GM18507 (cell line): ENCODE data around the gene PPP1R3F.

ENCODE experiments used
- DNase-seq: peaks from one replicate; pipeline ENCODE4 v3.0.0; 2011; ENCODE audit warnings: low read depth; ENCODE audit not compliant: insufficient read length; ENCODE audit errors: extremely low spot score
- FAIRE-seq: peaks from 2 replicates; lab custom pipeline; 2011; peaks lifted over from hg19 to GRCh38; lab: Jason Lieb, UNC

Gene PPP1R3F

GRCh38 chrX:49247916-49248811 lies 21.4 kb upstream of the PPP1R3F start:
- no peak for DNase-seq
- no peak for FAIRE-seq

- no peak for FAIRE-seq
- DNase-seq = no peak
Measured at GRCh38 chrX:49249071-49249470, 20.5 kb upstream of the PPP1R3F start.

GRCh38 chrX:49249616-49250015 lies 20.0 kb upstream of the PPP1R3F start:
- FAIRE-seq (no peak), DNase-seq (no peak)

GRCh38 chrX:49250066-49250465 lies 19.5 kb upstream of the PPP1R3F start:
- FAIRE-seq = no peak
- DNase-seq = no peak

GRCh38 chrX:49250578-49250977 lies 19.0 kb upstream of the PPP1R3F start:
- FAIRE-seq = no peak
- no peak for DNase-seq

GRCh38 chrX:49251325-49251724 lies 18.3 kb upstream of the PPP1R3F start:
- DNase-seq (no peak), FAIRE-seq (no peak)

- FAIRE-seq (no peak), DNase-seq (no peak)
Measured at GRCh38 chrX:49254639-49255038, 15.0 kb upstream of the PPP1R3F start.

GRCh38 chrX:49256268-49256995 lies 13.2 kb upstream of the PPP1R3F start:
- DNase-seq (no peak), FAIRE-seq (no peak)

- no peak for DNase-seq
Measured at GRCh38 chrX:49257074-49257790, 12.4 kb upstream of the PPP1R3F start.

GRCh38 chrX:49257846-49258748 lies 11.5 kb upstream of the PPP1R3F start:
- DNase-seq (no peak), FAIRE-seq (no peak)

More at GRCh38 chrX:49257074-49257790, 12.4 kb upstream of the PPP1R3F start:
- FAIRE-seq = no peak

- no peak for DNase-seq
- FAIRE-seq = no peak
Measured at GRCh38 chrX:49258749-49259124, 10.9 kb upstream of the PPP1R3F start.

GRCh38 chrX:49260221-49260985 lies 9.2 kb upstream of the PPP1R3F start:
- no peak for DNase-seq
- FAIRE-seq = no peak

GRCh38 chrX:49262603-49263002 lies 7.0 kb upstream of the PPP1R3F start:
- no peak for FAIRE-seq
- no peak for DNase-seq

- no peak for FAIRE-seq
- DNase-seq = no peak
Measured at GRCh38 chrX:49263631-49264030, 6.0 kb upstream of the PPP1R3F start.

- no peak for FAIRE-seq
- DNase-seq = no peak
Measured at GRCh38 chrX:49264460-49264859, 5.1 kb upstream of the PPP1R3F start, which contains the start of gene FOXP3. TSS of gene FOXP3 (minus strand) at chrX:49264710. CDS start at chrX:49258505, 6,205 bp downstream.

- DNase-seq (no peak), FAIRE-seq (no peak)
Measured at GRCh38 chrX:49266523-49267445, 2.8 kb upstream of the PPP1R3F start.

- FAIRE-seq = no peak
- DNase-seq = no peak
Measured at GRCh38 chrX:49268702-49269009, 937 bp upstream of the PPP1R3F start.
